Measurements from ENCODE around the gene PRR22.

PRR22 gene

GRCh38 chr19:5814123-5814851, 29.7 kb upstream of the PRR22 start:
- no peak for DNase-seq (ENCODE audit: low read depth, low spot score)

- no peak for DNase-seq (ENCODE audit: low read depth, low spot score)
Observed at GRCh38 chr19:5811117-5811516, 26.6 kb upstream of the PRR22 start.

- DNase-seq (ENCODE audit: low read depth, low spot score), result no peak
Observed at GRCh38 chr19:5809469-5809868, 24.9 kb upstream of the PRR22 start.

DNA sequence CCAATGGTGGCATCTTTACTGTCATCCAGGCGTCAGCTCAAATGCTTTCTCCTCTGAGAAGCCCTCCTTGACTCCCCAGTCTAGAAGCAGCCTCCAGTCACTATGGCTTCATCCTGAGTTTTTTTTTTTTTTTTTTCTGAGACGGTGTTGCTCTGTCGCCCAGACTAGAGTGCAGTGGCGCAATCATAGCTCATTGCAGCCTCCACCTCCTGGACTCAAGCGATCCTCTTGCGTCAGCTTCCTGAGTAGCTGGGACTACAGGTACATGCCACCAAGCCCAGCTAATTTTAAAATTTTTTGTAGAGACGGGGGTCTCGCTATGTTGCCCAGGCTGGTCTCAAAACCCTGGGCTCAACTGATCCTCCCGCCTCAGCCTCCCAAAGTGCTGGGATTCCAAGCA, 24.5 kb upstream of the PRR22 start:
- DNase-seq (ENCODE audit: low read depth, low spot score), result no peak

- DNase-seq (ENCODE audit: low read depth, low spot score), result no peak
Observed at GRCh38 chr19:5808120-5808816, 23.7 kb upstream of the PRR22 start.

GRCh38 chr19:5806905-5807304, 22.4 kb upstream of the PRR22 start:
- DNase-seq (ENCODE audit: low read depth, low spot score), result no peak

DNA sequence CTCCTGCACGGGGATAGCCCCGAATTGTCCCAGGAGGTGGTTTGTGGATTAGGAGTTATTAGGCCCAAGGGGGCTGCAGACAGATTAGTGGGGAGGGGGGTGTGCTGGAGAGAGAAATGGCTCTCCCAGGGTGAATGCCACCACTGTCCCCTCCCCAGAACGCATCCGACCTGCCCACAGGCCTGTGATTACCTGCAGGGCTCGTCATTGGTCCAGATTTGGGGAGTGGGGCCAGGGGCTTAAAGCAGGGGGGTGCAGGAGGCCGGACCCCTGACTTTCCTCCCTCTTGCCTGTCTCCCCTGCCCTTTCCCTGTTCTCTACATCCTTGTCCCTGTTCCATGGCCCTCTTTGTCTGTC, 21.6 kb upstream of the PRR22 start:
- no peak for DNase-seq (ENCODE audit: low read depth, low spot score)

GRCh38 chr19:5805462-5806132, 21.1 kb upstream of the PRR22 start:
- DNase-seq (ENCODE audit: low read depth, low spot score), result peak; percentile 77

DNA sequence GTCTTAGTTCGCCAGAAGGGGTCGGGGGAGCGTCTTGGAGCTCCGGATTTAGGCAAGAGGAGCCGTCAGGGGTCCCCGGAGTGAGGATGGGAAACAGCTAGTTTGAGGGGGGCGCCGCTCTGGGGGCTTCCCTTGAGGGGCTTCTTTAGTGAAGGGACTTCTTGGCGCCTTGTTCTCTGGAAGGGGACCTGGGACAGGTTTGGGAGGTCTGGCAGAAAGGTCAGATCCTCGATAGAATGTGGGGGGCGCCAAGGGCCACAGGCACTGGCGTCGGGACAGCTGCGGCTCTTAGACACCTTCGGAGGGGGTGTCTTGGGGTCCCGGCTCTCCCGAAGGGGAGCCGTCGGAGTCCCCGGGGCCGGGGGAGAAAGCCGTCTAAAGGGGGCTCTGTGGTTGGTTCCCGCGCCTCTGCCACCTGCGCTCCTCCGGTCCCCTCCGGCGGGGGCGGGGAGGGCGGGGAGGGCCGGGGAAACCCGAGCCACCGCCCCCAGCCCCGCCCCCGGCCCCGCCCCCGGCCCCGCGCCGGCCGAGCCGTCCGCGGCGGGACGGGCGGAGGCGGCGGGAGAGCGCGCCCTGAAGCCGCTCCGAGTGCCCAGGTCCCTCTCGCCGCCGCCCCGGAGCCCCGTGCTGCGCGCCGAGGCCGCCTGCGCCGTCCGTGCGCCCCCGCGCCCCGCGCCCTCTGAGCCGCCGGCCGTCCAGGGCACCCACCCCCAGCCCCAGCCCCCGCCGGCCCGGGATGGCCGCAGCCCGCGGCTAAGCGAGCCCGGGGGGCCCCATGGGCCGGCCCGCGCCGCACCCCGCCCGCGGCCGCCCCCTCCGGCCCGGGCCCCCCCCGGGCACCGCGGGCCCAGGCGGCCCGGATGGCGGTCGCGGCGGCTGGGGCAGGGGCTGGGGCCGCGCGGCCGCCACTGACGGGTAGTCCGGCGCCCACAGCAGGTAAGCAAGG, 20.2 kb upstream of the PRR22 start, which contains the start of gene NRTN:
Gene NRTN (plus strand): TSS at position 552 of the 946 bp plus-strand sequence. CDS start 19,099 bp downstream, outside the sequence.
- no peak for DNase-seq (ENCODE audit: low read depth, low spot score)

- peak; percentile 95 for DNase-seq (ENCODE audit: low read depth, low spot score)
Observed at GRCh38 chr19:5803752-5804515, 19.4 kb upstream of the PRR22 start.

DNA sequence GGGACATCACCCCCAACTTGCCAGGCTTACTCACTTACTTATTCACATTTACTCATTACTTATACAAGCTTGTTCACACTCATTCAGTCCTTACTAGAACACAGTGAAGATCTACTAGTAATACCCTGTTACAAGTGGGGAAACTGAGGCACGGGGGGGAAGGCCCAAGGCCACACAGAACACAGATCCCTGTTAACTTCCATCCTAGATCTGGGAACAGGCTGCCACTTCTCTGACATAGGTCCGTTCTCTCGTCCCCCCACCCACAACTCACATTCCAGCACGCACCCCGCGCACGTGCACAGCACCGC, 18.9 kb upstream of the PRR22 start:
- DNase-seq (ENCODE audit: low read depth, low spot score), result no peak

GRCh38 chr19:5801796-5802619, 17.5 kb upstream of the PRR22 start:
- DNase-seq (ENCODE audit: low read depth, low spot score), result peak; percentile 36

- DNase-seq (ENCODE audit: low read depth, low spot score), result no peak
Observed at GRCh38 chr19:5800361-5801270, 16.1 kb upstream of the PRR22 start.

GRCh38 chr19:5799247-5800241, 15.0 kb upstream of the PRR22 start:
- DNase-seq (ENCODE audit: low read depth, low spot score), result no peak

- no peak for DNase-seq (ENCODE audit: low read depth, low spot score)
Observed at GRCh38 chr19:5798244-5798643, 13.7 kb upstream of the PRR22 start.

- no peak for DNase-seq (ENCODE audit: low read depth, low spot score)
Observed at GRCh38 chr19:5795382-5795919, 10.9 kb upstream of the PRR22 start.

DNA sequence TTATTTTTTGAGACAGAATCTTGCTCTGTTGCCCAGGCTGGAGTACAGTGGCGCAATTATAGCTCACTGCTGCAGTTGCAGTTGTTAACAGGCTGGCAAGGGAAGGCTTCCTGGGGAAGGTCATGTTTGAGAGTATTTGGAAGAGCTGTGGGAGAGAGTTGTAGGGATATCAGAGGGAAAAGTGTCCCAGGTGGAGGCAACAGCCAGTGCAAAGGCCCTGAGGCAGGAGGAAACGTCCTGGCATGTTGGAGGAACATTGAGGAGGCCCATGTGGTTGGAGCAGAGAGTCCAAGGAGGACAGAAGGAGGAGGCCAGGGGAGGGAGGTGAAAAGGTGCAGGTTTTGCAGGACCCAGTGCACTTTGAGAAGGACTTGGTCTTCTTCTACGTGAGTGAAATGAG, 8.6 kb upstream of the PRR22 start:
- DNase-seq (ENCODE audit: low read depth, low spot score), result no peak

GRCh38 chr19:5792224-5792623, 7.7 kb upstream of the PRR22 start:
- DNase-seq (ENCODE audit: low read depth, low spot score), result no peak
